Measurements from ENCODE around the gene ALMS1. TPM values are rescaled to one million over a fixed set of nuclear protein-coding genes. Genes with fewer than 3 reads are reported as not detected.
"Not testable (repeated sequence)": the region's sequence is repeated elsewhere in the genome, so short reads cannot be mapped to it uniquely, and the experiment has no call there.

Gene ALMS1
- total and polyA plus RNA-seq, 8 donors: 3.8 to 101 (median 16.9) TPM

DNA sequence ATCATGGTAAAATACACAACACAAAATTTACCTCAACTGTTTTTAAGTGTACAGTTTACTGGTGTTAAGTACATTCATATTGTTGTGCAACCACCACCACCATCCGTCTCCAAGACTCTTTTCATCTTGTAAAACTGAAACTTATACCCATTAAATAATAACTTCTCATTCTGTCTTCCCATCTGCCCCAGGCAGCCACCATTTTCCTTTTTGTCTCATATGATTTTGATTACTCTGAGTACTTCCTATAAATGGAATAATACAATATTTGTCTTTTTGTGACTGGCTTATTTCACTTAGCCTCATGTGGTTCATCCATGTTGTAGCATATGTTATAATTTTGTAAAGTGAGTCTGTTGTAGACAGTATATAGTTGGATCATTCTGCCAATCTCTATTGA is 82.7 kb downstream of the ALMS1 start:
- Histone ChIP-seq H3K36me3 (no peaks in the 10 kb centered on the region), H3K4me1 (no peaks in the 10 kb centered on the region), H3K9me3 (no peaks in the 10 kb centered on the region), H3K27ac (no peak overlapping the region), H3K27me3 (no peaks in the 10 kb centered on the region), H3K4me3 (no peak overlapping the region)
- WGBS, 5 donors: 77 to 94% (median 91%) methylated on average over 1 of the region's 1 CpG
- TF ChIP-seq POLR2AphosphoS5 (IDR thresholded peaks at IDR 0.05) (no peak), EP300 (IDR thresholded peaks at IDR 0.05) (no peak), POLR2A (IDR thresholded peaks at IDR 0.05) (no peak)
- TF ChIP-seq, protein P1, sequence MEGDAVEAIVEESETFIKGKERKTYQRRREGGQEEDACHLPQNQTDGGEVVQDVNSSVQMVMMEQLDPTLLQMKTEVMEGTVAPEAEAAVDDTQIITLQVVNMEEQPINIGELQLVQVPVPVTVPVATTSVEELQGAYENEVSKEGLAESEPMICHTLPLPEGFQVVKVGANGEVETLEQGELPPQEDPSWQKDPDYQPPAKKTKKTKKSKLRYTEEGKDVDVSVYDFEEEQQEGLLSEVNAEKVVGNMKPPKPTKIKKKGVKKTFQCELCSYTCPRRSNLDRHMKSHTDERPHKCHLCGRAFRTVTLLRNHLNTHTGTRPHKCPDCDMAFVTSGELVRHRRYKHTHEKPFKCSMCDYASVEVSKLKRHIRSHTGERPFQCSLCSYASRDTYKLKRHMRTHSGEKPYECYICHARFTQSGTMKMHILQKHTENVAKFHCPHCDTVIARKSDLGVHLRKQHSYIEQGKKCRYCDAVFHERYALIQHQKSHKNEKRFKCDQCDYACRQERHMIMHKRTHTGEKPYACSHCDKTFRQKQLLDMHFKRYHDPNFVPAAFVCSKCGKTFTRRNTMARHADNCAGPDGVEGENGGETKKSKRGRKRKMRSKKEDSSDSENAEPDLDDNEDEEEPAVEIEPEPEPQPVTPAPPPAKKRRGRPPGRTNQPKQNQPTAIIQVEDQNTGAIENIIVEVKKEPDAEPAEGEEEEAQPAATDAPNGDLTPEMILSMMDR (IDR thresholded peaks at IDR 0.05): no peak
- intact Hi-C loops (cut with DNase I; ENCODE audit: low total_unique reads): no loop called here
- DNase-seq: no peak

DNA sequence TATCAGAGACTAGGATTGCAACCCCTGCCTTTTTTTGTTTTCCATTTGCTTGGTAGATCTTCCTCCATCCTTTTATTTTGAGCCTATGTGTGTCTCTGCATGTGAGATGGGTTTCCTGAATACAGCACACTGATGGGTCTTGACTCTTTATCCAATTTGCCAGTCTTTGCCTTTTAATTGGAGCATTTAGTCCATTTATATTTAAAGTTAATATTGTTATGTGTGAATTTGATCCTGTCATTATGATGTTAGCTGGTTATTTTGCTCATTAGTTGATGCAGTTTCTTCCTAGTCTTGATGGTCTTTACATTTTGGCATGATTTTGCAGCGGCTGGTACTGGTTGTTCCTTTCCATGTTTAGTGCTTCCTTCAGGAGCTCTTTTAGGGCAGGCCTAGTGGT is 98.2 kb downstream of the ALMS1 start:
- intact Hi-C loops (cut with DNase I; ENCODE audit: low total_unique reads); H3K27me3 ChIP-seq; DNase-seq; H3K4me1 ChIP-seq; H3K4me3 ChIP-seq; H3K27ac ChIP-seq; H3K9me3 ChIP-seq: not testable (repeated sequence)
- peaks cover 0 to 30% (median 17%) of the 10 kb centered on the region in 4 donors for H3K36me3 ChIP-seq
- whole genome bisulfite sequencing, 5 donors: no CpG with 5 or more reads among the region's 1 CpG

DNA sequence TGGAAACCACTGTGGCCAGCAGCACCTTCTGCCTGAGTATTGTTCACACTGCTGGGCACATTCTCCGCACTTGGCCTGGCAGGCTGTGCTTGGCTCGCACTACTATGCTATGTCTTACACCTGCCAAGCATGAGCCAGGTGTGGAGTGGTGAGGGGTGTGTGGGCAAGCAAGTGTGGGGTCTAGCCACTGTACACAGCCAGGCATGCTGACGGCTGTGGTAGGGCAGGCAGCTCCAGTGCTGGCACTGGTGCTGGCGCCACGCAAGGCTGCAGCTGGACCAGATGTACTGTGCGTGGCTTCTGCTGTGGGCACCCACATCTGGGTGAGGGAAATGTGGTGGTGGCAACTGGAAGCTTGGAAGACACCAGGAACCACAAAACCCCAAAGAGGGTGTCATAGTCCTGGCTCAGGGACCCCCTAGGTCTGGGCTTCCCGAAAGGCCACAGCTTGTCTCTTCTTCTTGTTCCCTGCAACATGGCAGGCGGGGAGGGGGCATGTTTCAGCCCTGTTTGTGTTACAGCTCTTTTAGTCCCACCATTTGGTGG is 101.5 kb downstream of the ALMS1 start:
- no peak overlapping the region for H3K4me3 ChIP-seq
- H3K4me1 ChIP-seq: no peaks in the 10 kb centered on the region
- no peak for DNase-seq
- intact Hi-C loops (cut with DNase I; ENCODE audit: low total_unique reads): no loop called here
- TF ChIP-seq POLR2A (IDR thresholded peaks at IDR 0.05) (no peak), EP300 (IDR thresholded peaks at IDR 0.05) (no peak), POLR2AphosphoS5 (IDR thresholded peaks at IDR 0.05) (no peak)
- TF ChIP-seq, protein P1 (IDR thresholded peaks at IDR 0.05): no peak
- H3K27ac ChIP-seq: no peak overlapping the region
- no peaks in the 10 kb centered on the region for H3K27me3 ChIP-seq
- peaks cover 0 to 55% (median 44%) of the 10 kb centered on the region in 4 donors for H3K36me3 ChIP-seq
- 98 to 100% (median 100%) methylated on average over 7 to 8 of the region's 8 CpGs for WGBS, 5 donors
- H3K9me3 ChIP-seq: no peaks in the 10 kb centered on the region

DNA sequence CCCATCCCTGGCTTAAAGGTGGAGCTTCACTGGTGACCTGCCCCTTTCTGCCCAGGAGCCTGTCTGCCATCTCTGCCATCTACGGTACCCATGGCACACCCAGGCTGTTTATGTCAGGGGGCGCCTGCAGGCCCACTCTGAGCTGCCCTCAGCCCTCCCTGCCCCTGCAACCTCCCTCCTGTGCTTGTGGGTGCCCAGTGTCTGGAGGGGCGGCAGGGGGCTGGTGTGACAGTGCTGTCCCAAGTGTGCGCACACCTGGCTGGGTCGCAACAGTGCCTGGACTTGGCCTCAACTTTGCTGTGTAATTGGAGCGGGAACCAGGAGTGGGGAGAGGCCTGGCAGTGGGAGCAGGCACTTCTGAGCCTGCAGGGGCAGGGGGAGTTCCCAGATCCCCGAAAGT is 102.4 kb downstream of the ALMS1 start:
- Histone ChIP-seq H3K9me3 (no peaks in the 10 kb centered on the region), H3K36me3 (peaks cover 0 to 55% (median 45%) of the 10 kb centered on the region in 4 donors), H3K27ac (no peak overlapping the region), H3K4me1 (no peaks in the 10 kb centered on the region), H3K4me3 (no peak overlapping the region), H3K27me3 (no peaks in the 10 kb centered on the region)
- WGBS, 5 donors: 96 to 100% (median 99%) methylated on average over 1 to 7 of the region's 7 CpGs
- intact Hi-C loops (cut with DNase I; ENCODE audit: low total_unique reads): no loop called here
- no peak for TF ChIP-seq POLR2AphosphoS5 (IDR thresholded peaks at IDR 0.05)
- no peak for TF ChIP-seq EP300 (IDR thresholded peaks at IDR 0.05)
- TF ChIP-seq, protein P1 (IDR thresholded peaks at IDR 0.05): no peak
- TF ChIP-seq POLR2A (IDR thresholded peaks at IDR 0.05): no peak
- DNase-seq: no peak

DNA sequence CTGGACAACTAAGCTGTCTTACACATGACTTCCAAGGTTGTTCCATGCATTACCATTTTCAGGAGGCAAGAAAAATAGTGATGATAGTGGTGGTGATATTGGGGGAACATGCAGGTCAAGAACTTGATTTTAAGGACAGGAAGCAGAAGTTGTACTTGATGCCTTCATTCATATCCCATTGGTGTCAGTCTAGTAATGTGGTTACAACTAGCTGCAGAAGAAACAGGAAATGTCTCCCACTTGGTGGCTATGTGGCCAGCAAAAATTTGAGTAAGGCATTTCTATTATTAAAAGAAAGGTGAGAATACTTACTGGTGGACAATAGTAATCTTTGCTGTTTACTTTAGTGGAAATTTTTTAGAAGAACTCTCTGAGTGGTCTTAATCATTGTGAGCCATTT is 103.4 kb downstream of the ALMS1 start:
- intact Hi-C loops (cut with DNase I; ENCODE audit: low total_unique reads): no loop called here
- Histone ChIP-seq H3K27ac (no peak overlapping the region), H3K36me3 (peaks cover 0 to 55% (median 45%) of the 10 kb centered on the region in 4 donors), H3K4me3 (no peak overlapping the region), H3K4me1 (no peaks in the 10 kb centered on the region), H3K9me3 (no peaks in the 10 kb centered on the region), H3K27me3 (no peaks in the 10 kb centered on the region)
- no peak for DNase-seq
- no peak for TF ChIP-seq EP300 (IDR thresholded peaks at IDR 0.05)
- no peak for TF ChIP-seq POLR2AphosphoS5 (IDR thresholded peaks at IDR 0.05)
- TF ChIP-seq, protein P1 (IDR thresholded peaks at IDR 0.05): no peak
- no peak for TF ChIP-seq POLR2A (IDR thresholded peaks at IDR 0.05)
